GM19025 (cell line): ENCODE data around the gene MICU1.
"Not testable (repeated sequence)": the region's sequence is repeated elsewhere in the genome, so short reads cannot be mapped to it uniquely, and the experiment has no call there.

ENCODE experiments used
- ATAC-seq: cut with Tn5 transposase; IDR thresholded peaks from one replicate; pipeline ENCODE4 v1.9.1; 2021; ENCODE audit warnings: mild to moderate bottlenecking, low read depth, moderate library complexity; ENCODE audit not compliant: unreplicated experiment

Gene MICU1

DNA sequence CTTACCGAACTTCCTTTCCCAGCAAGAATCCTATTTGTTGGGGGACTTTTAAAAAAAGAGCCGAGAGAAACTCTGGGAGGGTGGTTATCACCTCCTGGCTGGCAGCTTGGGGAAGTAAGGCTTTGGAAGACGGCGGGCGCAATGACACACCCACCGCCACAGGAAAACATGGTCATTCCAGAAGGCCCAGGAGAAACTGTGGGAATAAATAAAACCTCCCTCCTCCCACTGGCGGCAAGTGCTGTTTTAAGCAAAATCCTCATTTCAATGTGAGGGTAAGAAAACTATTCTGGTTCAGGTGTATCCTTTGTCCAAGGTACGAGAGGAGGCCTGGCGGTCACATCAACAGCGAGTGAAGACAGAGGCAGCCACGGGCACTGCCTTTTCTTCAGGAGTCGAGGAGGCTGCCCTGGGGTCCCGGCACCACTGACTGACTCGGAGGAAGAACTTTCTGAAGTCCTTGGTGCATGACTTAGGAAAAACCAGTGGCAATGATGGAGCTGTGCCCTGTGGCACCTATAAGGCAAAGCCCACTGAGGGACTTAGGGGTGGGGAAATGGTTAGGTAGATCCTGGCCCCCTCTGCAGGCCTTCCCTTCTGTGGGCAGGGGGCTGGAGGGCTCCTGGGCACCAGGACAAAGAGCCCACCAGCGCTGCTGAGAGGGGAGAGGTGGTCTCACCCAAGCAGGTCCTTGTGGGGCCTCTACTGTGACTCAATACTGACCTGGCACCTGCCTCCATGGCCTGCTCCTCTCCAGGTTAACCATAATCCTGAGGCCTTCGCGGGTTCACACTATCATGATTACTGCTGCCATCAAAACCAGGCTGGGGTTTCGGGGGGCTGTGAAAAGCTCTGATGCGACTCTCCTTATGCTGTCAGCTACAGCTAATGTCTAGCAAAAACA, 292.5 kb downstream of the MICU1 start:
- ATAC-seq: no peak

DNA sequence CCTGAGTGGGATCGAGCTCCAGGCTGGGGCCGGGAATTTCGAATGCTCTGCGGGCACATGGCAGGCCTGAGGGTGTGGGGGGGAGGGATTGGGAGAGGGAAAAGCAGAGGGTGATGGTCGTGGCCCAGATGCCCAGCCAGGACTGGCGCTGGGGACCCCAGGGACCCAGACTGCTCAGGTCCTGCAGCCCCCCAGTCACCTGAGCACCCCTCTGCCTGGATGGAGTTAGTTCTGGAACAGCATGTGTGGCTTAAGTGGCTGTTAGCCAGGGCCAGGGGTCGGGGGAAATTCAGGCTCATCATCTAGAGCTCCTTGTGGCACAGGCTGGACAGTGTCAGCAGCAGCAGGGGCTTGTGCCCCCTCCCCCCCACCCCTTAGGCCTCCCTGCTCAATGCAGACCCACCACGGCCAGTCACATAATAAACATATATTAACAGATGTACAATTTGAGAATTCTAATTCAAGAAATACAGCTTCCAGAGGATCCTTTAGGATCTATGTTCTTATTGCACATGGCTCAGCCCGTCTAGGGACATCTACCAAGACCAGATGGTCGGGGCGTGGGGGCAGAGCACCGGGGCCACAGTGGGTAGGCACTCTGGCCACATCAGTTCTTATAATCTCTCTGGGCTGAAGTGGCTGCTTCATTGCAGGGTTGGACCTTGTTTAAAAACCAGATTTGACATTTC, 293.3 kb downstream of the MICU1 start:
- no peak for ATAC-seq

DNA sequence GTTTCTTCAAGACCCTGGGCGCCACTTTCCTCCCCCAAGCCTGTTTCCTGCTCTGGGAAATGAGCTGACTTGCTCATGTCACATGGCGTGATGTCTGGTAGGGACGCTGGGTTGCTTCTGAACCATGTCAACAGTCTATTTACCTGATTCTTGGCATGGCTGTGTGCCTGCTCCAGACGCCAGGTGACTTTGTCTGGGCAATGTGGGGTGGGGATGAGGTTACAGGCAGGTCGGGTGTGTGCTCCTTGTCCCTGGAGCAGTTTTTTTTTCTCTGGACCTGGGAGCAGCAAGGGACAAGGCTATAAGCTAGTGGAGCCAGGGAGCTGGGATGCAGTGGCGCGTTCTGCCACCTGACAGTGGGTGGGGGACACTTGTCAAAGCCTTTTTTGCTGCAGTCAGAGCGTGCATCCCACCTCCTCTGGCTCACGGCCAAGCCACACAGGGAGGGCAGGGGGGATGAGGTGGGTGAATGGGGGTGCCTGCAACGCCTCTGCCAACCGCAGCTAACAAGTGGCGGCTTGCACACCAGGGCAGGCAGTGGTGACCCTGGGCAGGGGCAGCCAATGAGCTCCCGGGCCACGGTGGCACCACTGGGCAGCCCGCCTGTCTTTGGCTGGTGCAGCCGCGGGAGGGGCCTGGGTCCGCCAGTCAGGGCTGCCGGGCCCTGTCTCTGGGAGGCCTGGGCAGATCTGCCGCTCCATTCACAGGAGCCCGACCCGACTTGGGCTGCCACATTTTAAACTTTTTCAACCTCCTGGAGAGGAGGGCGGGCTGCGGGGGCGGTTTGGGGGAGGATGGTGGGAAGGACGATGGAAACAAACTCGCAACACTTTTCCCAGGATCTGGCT, 294.1 kb downstream of the MICU1 start:
- ATAC-seq: peak; percentile 43

DNA sequence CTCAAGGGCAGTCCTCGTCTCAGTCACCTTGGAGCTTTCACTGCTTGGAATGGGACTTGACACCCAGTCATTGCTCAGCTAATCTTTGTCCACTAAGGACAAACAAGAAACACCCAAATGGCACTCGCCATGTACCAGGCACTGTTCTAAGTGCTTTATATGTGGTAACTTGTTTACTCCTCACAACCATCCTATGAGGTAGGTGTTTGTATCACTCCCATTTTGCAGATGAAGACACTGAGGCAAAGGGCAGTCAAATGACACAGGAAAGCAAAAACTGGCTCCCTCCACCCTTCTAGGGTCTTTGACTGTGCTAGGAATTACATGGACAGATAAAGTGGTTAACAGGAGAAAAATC, 295.8 kb downstream of the MICU1 start:
- ATAC-seq: no peak

DNA sequence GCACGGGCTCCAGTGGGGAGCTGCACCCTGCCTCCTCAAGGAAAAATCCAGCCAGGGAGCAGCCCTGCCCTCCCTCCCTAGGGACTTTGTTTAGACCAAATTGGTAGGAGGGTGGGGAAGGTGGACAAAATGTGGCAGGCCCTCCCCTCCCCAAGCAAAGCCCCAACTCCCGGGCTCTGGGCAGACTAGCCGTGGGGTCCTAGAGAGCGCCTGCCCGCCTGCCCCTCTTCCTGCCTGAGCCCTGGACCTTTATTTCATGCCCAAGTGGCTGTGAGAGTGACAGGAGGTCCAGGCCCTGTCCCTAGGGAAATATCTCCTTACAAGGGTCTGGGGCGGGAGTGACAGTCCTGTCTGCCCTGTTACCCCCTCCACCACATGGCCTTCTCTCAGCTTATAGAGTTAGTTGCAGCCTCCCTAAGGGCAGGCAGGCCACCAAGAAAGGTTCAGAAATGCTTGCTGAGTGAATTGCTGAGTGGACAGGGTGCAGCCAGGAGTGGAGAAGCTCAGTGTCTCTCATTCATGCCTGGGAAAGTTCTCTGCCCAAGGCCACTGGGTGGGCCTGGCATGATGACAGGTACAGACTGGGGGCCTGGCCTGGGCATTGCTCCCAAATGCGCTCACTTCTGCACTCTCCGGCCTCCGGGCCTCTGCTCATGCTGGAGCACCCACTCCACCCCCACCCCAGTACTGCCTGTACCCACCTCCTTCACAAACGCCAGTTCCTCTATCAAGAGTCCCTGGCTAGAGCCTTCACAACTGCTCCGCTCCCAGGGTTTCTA, 296.4 kb downstream of the MICU1 start:
- no peak for ATAC-seq

DNA sequence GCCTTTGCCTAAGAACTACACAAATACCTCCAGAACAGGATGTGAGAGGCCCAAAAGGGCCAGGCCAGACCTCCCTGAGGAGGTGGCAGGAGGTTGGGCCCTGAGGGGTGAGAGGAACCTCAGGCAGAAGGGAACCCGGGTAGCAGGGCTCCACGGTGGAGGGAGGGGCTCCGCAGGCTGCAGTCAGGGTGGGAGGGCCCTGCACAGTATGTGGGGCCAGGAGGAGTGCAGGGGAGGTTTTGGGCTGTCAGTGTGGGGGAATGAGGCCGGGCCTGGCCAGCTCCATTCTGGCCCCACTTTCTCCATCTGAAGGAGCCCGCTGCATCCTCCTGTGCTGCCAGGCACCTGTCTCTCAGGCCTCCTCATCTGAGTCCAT, 297.1 kb downstream of the MICU1 start:
- ATAC-seq: no peak

DNA sequence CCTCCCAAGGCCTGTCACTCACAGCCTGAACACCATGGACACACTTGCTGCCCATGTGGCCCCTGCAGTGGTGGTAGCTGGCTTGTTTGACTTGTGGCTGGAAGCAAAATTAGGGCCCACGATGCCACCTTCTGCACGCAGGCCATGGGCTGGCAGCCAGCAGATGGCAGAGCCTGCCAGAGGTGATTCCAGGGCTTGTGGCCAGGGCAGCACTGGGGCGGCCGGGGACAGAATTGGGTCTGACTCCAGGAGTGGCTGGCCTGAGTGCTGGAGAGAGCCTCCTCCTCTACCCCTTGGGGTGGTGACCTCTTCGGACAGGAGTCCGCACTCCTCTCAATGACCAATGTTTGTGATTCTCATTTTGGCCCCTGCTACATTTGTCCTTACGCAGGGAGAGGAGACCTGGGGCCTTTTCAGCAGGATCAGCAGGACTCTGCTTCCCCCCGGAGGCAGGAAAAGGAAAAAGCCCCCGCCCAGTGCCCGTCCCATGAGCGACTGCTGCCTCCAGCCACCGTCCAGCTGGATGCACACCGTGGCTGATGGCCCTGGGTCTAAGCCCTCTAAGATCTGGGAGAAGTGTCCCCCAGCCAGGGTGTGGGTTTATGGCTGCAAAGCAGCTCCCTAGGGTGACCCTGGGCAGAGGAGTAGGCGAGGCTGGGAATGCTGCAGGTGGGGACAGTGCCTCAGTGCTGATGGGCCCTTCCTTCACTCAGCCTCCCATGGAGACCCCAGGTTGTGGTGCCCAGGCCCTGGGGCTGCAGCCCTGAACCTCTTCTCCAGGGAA, 297.6 kb downstream of the MICU1 start:
- ATAC-seq: no peak

DNA sequence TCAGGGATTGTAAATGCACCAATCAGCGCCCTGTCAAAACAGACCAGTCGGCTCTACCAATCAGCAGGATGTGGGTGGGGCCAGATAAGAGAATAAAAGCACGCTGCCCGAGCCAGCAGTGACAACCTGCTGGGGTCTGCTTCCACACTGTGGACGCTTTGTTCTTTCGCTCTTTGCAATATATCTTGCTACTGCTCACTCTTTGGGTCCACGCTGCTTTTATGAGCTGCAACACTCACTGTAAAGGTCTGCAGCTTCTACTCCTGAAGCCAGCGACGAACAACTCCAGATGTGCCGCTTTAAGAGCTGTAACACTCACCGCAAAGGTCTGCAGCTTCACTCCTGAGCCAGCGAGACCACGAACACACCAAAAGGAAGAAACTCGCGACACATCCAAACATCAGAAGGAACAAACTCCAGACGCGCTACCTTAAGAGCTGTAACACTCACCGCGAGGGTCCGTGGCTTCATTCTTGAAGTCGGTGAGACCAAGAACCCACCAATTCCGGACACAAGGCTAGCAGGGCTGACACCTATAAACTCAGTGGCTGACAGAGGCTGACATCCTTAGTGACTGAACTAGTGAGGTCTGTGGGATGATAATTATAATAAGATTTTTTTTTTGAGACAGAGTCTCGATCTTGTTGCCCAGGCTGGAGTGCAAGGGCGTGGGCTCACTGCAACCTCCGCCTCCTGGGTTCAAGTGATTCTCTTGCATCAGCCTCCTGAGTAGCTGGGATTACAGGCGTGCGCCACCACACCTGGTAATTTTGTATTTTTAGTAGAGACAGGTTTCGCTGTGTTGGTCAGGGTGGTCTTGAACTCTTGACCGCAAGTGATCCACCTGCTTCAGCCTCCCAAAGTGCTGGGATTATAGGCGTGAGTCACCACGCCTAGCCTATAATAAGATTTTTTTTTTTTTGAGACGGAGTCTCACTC, 298.9 kb downstream of the MICU1 start:
- not testable (repeated sequence) for ATAC-seq

DNA sequence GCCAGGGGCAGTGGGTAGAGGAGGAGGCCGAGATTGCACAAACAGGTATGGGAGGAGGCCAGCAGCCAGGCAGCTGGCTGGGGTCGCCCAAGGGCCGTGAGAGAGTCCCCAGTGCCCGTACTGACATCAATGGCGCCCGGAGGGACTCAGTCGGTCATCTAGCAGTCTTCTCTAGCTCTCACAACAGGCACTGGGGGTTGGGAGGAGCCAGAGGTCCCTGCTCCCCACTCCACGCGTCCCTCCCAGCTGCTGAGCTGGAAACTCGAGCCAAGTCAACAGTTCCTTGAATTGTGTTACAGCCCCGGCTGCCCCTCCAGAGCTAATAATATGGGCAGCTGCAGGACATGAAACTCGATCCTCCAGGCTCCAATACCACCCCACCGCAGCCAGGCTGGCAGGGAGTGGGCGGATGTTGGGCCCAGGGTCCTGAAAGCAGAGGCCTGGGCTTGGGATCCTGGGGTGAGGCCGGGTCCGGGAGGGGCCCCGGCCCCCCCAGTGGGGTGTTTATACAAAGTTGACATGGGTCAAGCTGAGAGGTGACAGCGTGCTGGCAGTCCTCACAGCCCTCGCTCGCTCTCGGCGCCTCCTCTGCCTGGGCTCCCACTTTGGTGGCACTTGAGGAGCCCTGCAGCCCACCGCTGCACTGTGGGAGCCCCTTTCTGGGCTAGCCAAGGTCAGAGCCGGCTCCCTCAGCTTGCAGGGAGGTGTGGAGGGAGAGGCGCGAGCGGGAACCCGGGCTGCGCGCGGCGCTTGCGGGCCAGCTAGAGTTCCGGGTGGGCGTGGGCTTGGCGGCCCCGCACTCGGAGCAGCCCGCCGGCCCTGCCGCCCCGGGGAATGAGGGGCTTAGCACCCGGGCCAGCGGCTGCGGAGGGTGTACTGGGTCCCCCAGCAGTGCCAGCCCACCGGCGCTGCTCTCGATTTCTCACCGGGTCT, 300.4 kb downstream of the MICU1 start:
- ATAC-seq: not testable (repeated sequence)

DNA sequence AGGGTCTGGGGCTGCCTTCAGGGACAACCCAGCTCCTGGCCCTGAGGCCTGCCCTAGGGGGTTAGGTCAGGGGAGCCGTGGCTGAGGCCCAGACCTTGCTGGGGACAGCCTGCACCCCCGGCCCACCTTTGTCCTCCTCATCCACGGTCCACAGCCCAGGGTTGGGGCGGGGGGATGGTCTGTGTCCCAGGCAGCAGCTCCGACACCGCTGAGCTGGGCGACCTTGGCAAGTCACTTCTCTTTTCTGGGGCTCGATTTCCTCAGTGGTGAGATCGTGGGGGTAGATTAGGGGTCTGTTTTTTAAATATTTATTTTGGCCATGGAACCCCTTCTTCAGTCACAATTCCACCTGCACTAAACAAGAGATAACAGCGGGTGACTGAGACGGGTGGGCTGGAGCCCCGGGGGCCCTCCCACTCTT, 302.1 kb downstream of the MICU1 start:
- ATAC-seq: no peak

DNA sequence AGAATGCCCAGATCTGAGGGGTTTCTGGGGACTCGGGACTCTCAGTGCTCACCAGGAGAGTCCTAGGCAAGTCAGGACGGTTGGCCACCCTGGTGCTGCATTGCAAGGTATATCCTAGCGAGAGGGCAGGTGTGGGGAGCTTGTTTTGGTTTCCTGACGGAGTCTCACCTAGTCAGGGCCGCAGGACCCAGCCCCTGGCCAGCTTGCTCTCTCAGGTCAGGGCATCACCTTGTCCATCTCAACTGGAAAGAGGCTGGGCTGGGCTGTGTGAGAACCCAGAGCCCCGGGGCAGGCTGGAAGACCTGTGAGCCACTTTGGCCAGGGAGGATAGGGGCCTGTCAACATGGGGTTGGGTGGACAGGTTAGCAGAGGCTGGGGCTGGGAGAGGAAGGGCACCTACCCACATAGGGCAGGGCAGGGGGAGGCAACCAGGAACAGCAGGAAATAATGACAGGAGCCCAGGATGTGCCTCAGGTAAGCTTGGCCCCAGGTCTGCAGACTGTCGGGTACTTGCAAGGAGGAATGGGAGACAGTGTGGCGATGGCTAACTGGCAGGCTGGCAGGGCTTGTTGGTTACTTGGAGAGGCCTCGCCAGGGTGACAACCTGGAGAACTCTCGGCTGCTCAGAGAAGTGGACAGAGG, 302.6 kb downstream of the MICU1 start:
- ATAC-seq: no peak

DNA sequence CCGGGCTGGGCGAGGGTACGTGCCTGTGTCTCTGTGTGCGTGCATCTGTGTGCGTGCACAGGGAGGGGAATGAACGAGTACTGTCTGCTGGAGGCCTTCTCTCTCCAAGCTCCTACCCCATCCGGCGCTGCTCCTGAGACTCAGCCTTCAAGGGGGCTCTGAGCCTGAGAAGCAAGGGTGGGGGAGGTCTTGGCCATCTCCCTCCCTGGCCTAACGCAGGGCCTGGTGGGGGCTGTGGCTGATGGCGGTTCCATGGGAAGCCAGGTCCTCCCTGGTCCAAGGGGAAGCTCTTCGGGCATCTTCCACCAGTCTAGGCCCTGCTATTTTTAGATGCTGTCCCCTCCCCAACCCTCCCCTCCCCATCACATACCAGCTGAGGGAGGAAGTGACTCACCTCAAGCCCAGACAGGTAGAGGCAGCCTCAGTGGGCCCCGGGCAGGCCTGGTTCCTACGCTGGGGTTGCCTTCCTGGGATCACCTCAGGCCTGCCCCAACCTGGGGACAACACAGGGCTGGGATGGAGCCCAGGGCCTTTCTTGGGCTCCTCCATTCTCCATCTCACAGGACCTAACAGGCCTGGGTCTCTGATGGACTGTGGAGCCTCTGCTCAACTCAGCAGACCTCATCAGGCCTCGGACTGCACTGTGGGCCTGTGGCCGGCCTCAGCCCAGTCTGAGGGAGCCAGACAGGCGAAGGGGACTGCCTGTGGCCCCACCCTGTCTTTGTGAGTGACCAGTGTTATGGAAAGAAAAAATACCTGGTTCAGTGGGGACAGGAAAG, 303.4 kb downstream of the MICU1 start:
- ATAC-seq: no peak

DNA sequence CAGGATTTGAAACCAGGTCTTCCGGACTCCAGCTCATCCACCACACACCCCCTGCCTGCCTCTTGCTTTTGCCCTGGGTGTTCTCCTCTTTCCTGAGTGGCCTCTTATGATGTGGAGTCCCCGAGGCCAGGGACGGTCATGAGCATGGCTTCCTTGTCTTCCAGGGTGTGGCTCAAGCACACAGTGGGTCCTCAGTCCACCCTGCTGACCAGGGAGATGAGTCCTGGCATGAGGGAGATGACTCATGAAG, 303.9 kb downstream of the MICU1 start:
- no peak for ATAC-seq

DNA sequence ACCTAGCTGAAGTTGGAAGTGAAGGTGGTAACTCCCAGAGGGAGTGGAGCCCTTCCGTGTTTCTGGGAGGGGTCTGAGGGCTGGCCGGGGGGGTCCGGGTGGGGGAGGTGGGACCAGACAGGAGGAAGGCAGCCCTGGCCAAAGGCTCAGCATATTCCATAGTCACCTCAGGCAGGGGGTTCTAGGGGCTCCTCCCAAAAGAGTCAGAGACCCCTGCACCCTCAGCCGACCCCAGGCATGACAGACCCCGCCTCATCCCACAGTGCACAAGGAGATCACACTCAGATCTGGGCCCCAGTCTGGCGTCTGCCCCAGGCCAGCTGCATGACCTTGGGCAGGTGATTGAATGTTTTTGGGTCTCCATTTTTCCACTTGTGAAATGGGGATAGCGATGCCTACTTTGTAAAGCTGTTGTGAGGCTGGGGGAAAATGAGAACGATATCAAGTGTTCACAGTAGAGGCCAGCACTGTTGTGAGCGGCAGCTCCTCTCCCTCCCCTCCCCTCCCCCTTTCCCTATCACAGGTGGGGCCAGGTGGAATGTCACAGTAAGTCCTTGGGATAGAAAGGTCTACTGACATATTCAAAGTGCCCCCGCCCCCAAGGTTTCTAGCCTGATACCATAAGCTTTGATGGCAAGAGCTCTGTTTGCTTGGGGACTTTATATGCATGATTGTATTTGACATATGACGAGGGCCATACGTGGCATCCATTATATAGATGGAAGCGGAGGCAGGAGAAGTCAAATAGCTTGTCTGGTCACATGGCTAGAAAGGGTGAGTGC, 304.4 kb downstream of the MICU1 start:
- no peak for ATAC-seq

DNA sequence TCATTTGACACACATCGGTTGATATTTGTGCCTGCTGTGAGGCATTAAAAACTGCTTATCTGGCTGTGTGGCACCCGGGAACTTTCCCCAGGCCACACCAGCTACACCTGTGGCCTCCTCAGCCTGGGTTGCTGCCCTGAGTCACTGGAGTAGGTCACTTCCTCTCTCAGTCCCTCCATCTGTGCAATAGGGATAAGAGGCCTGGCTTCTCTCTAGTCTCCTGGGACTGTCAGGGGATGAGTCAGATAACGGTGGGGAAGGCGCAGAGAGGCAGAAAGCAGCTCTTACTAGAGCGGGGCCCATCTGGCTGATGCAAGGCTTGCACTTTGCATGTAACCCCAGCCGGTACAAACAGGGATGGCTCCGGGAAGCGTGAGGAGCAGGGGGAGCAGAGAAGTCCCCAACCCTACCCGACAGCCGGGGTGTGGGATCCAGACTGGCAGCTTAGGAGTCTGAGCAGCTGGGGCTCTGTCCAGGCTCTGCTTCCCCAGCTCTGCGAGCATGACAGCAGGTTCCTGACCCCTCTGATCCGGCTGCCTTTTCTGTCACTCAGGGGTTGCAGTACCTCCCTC, 305.1 kb downstream of the MICU1 start:
- peak; percentile 56 for ATAC-seq
